HepG2 (cell line): ENCODE results near the gene SLC23A2. TPM values are rescaled to one million over a fixed set of nuclear protein-coding genes. Genes with fewer than 3 reads are reported as not detected.

ENCODE experiments used
- AGO2 ChIP-seq: fragments of 200-400 bp; formaldehyde crosslinking; optimal IDR thresholded peaks from 2 replicates; pipeline ENCODE3; 2017; ENCODE audit warnings: mild to moderate bottlenecking, low read depth, low read length, moderate library complexity
- ARID2 ChIP-seq: sonication (generic); formaldehyde crosslinking; IDR thresholded peaks from 2 replicates; pipeline ENCODE4 v1.8.1; 2022; ENCODE audit warnings: mild to moderate bottlenecking, missing genetic modification reagents, borderline replicate concordance
- CAMTA2 ChIP-seq: sonication (generic); formaldehyde crosslinking; IDR thresholded peaks from 2 replicates; pipeline ENCODE4 v1.4.0; 2020; ENCODE audit warnings: mild to moderate bottlenecking, missing genetic modification reagents, borderline replicate concordance
- EHMT2 ChIP-seq: fragments of 200-600 bp; sonication (generic); IDR thresholded peaks from 2 replicates; pipeline ENCODE4 v1.7.0; 2017; ENCODE audit warnings: antibody characterized with exemption, low read depth, low read length, borderline replicate concordance
- ELF3 ChIP-seq: IDR thresholded peaks from 2 replicates; pipeline ENCODE4 v1.6.1; 2016; ENCODE audit warnings: missing genetic modification reagents, missing compliant biosample characterization
- FIP1L1 ChIP-seq: fragments of 200-400 bp; formaldehyde crosslinking; IDR thresholded peaks from 2 replicates; pipeline ENCODE4 v1.6.1; 2018; ENCODE audit warnings: low read depth, mild to moderate bottlenecking, low read length, moderate library complexity, borderline replicate concordance; ENCODE audit not compliant: insufficient read depth
- FOXA3 ChIP-seq: IDR thresholded peaks from 2 replicates; pipeline ENCODE4 v1.6.1; 2016; ENCODE audit warnings: missing genetic modification reagents, missing compliant biosample characterization
- FOXC1 ChIP-seq: sonication (generic); formaldehyde crosslinking; IDR thresholded peaks from 2 replicates; pipeline ENCODE4 v1.8.0; 2022; ENCODE audit warnings: mild to moderate bottlenecking, missing genetic modification reagents, borderline replicate concordance
- GABPB1 ChIP-seq: IDR thresholded peaks from 2 replicates; pipeline ENCODE4 v1.6.1; 2016; ENCODE audit warnings: mild to moderate bottlenecking, missing genetic modification reagents, moderate library complexity, missing compliant biosample characterization
- HDAC1 ChIP-seq: sonication (generic); formaldehyde crosslinking; IDR thresholded peaks from 2 replicates; pipeline ENCODE4 v1.5.1; 2020; ENCODE audit warnings: mild to moderate bottlenecking, missing genetic modification reagents
- IRF2 ChIP-seq: IDR thresholded peaks from 2 replicates; pipeline ENCODE4 v1.6.1; 2018; ENCODE audit warnings: missing genetic modification reagents, missing compliant biosample characterization
- JUNB ChIP-seq: sonication (generic); formaldehyde crosslinking; IDR thresholded peaks from 2 replicates; pipeline ENCODE4 v1.8.0; 2022; ENCODE audit warnings: missing genetic modification reagents, mild to moderate bottlenecking, borderline replicate concordance
- KMT2B ChIP-seq: IDR thresholded peaks from 2 replicates; pipeline ENCODE4 v1.6.1; 2016; ENCODE audit warnings: missing genetic modification reagents, missing compliant biosample characterization
- MBD4 ChIP-seq: IDR thresholded peaks from 2 replicates; pipeline ENCODE4 v1.6.1; 2012; ENCODE audit warnings: low read length, inconsistent platforms, borderline replicate concordance
- NR2F2 ChIP-seq: IDR thresholded peaks from 2 replicates; pipeline ENCODE4 v1.6.1; 2012; ENCODE audit warnings: low read depth, inconsistent platforms, borderline replicate concordance
- PCBP1 ChIP-seq: fragments of 200-400 bp; formaldehyde crosslinking; IDR thresholded peaks from 2 replicates; pipeline ENCODE4 v1.6.1; 2017; ENCODE audit warnings: mild to moderate bottlenecking, low read depth, low read length, borderline replicate concordance
- SALL1 ChIP-seq: sonication (generic); formaldehyde crosslinking; IDR thresholded peaks from 2 replicates; pipeline ENCODE4 v1.8.0; 2022; ENCODE audit warnings: mild to moderate bottlenecking, missing genetic modification reagents
- SIN3A ChIP-seq: IDR thresholded peaks from 2 replicates; pipeline ENCODE4 v1.6.1; 2011; ENCODE audit warnings: low read depth, mild to moderate bottlenecking, control low read depth, low read length, borderline replicate concordance
- ZNF496 ChIP-seq: sonication (generic); formaldehyde crosslinking; IDR thresholded peaks from 2 replicates; pipeline ENCODE4 v1.8.1; 2023; ENCODE audit warnings: mild to moderate bottlenecking, moderate library complexity, missing genetic modification reagents; ENCODE audit not compliant: insufficient replicate concordance
- ZNF564 ChIP-seq: sonication (generic); formaldehyde crosslinking; IDR thresholded peaks from 2 replicates; pipeline ENCODE4 v1.8.1; 2023; ENCODE audit warnings: mild to moderate bottlenecking, missing genetic modification reagents
- ZNF703 ChIP-seq: sonication (generic); formaldehyde crosslinking; IDR thresholded peaks from 2 replicates; pipeline ENCODE4 v1.5.1; 2020; ENCODE audit warnings: missing genetic modification reagents, mild to moderate bottlenecking, moderate library complexity, borderline replicate concordance
- polyA plus RNA-seq, 8 experiments: library from polyadenylated mRNA; depleted of rRNA in 3 of 8; stranded (reverse) in 7 of 8; unstranded in 1 of 8; fragments of >200 nt; fragmentation: Illumina TruSeq in 4 of 8; extraction: Trizol in 4 of 8; gene quantifications; 2 replicates each; pipeline versions ENCODE4 v1.2.1 to v1.2.3, GENCODE V29; 2011 to 2016; ENCODE audit warnings: low read depth in 4 of 8, missing spikeins in 1 of 8, mixed read lengths in 1 of 8; ENCODE audit not compliant: insufficient read depth in 1 of 8
- total RNA-seq, 5 experiments: library from RNA; depleted of rRNA; stranded (reverse); fragments of >200 nt; fragmentation: Illumina TruSeq; extraction: Trizol; gene quantifications; 2 replicates each; pipeline ENCODE4 v1.2.3, GENCODE V29; 2016; ENCODE audit warnings: low read depth in 1 of 5
- TF ChIP-seq, protein P1 (sequence below): IDR thresholded peaks from 2 replicates; pipeline ENCODE4 v1.6.1; 2018; ENCODE audit warnings: missing genetic modification reagents
- TF ChIP-seq, protein P2 (sequence below): sonication (generic); formaldehyde crosslinking; IDR thresholded peaks from 2 replicates; pipeline ENCODE4 v1.9.0; 2022; ENCODE audit warnings: low read depth, missing genetic modification reagents
- TF ChIP-seq, protein P3 (sequence below): sonication (generic); formaldehyde crosslinking; IDR thresholded peaks from 2 replicates; pipeline ENCODE4 v1.5.1; 2020; ENCODE audit warnings: missing genetic modification reagents, mild to moderate bottlenecking, borderline replicate concordance

SLC23A2 gene
- total and polyA plus RNA-seq, 2 of the 13 experiments (the other 11 are each of a cell fraction or from before 2014, with no cell fraction given): 42.2 to 51.2 TPM

DNA sequence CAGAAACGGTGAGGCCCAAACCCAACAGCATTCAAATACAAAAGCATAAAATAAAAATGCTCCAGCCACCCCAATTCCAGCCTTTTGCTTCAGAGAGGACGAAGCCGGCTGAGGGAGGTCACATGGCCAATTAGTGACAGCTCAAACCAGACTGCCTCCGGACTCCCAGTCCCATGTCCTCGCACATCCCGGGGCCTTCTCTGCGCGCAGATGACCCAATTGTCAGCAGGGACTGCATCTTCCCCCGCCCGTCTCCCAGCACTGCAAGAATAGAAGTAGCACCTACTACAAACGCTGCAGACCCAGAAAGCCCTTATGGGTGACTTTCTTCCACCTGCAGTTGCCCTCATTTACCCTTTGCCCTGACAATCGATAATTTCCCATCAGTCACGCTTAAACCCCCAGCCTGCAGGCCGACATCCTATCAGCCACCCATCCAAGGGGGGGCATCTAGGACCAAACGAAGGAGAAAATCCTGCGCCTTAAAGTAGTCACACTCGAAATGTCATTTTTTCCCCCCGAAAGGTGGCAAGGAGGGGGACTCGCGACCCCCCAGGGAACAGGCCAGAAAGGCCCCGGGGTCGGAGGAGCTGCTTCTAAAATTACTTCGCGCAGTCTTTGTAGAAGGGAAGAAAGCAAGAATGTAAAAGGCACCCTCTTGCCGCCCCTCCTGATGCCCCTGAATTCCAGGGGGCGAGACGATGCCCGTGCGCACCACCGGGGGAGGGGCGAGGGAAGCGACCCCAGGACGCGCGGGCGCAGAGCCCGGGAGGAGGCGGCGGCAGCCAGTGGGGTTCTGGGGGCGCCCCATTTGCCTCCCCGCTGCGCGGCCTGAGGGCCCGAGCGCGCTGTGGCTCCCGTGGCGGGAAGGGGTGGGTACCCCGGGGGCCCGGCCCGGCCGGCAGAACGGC is 792 bp downstream of the SLC23A2 start (continued):
- TF ChIP-seq, protein P1, sequence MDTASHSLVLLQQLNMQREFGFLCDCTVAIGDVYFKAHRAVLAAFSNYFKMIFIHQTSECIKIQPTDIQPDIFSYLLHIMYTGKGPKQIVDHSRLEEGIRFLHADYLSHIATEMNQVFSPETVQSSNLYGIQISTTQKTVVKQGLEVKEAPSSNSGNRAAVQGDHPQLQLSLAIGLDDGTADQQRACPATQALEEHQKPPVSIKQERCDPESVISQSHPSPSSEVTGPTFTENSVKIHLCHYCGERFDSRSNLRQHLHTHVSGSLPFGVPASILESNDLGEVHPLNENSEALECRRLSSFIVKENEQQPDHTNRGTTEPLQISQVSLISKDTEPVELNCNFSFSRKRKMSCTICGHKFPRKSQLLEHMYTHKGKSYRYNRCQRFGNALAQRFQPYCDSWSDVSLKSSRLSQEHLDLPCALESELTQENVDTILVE: 0 out of 2 replicates have a peak, but pooled peaks have one; percentile 16
- TF ChIP-seq FOXA3 (CRISPR knock-in tag) (peak; percentile 12; the same call in 1 of the 2 replicates), EHMT2 (no peak), AGO2 (peak; percentile 68), ZNF703 (CRISPR knock-in tag) (peak; percentile 56; the same call in 1 of the 2 replicates), FIP1L1 (no peak), JUNB (CRISPR knock-in tag) (no peak), CAMTA2 (peak; percentile 31; the same call in 1 of the 2 replicates), HDAC1 (CRISPR knock-in tag) (peak; percentile 85), ARID2 (CRISPR knock-in tag) (no peak), MBD4 (no peak), SIN3A (peak; percentile 53; the same call in 1 of the 2 replicates), ELF3 (CRISPR knock-in tag) (no peak), ZNF564 (CRISPR knock-in tag) (peak; percentile 60), SALL1 (CRISPR knock-in tag) (peak; percentile 82), PCBP1 (no peak), FOXC1 (peak; percentile 81), GABPB1 (CRISPR knock-in tag) (peak; percentile 51), IRF2 (no peak; the same call in none of the 2 replicates), NR2F2 (peak; percentile 64), ZNF496 (CRISPR knock-in tag) (no peak), KMT2B (peak; percentile 79; the same call in 1 of the 2 replicates)
- TF ChIP-seq, protein P2, sequence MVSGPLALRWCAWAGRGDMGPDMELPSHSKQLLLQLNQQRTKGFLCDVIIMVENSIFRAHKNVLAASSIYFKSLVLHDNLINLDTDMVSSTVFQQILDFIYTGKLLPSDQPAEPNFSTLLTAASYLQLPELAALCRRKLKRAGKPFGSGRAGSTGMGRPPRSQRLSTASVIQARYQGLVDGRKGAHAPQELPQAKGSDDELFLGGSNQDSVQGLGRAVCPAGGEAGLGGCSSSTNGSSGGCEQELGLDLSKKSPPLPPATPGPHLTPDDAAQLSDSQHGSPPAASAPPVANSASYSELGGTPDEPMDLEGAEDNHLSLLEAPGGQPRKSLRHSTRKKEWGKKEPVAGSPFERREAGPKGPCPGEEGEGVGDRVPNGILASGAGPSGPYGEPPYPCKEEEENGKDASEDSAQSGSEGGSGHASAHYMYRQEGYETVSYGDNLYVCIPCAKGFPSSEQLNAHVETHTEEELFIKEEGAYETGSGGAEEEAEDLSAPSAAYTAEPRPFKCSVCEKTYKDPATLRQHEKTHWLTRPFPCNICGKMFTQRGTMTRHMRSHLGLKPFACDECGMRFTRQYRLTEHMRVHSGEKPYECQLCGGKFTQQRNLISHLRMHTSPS (CRISPR knock-in tag): no peak; the same call in 1 of the 2 replicates
- TF ChIP-seq, protein P3, sequence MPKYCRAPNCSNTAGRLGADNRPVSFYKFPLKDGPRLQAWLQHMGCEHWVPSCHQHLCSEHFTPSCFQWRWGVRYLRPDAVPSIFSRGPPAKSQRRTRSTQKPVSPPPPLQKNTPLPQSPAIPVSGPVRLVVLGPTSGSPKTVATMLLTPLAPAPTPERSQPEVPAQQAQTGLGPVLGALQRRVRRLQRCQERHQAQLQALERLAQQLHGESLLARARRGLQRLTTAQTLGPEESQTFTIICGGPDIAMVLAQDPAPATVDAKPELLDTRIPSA (CRISPR knock-in tag): no peak
